GM23338 (cell line): Measurements from ENCODE around the gene DDN. TPM values are rescaled to one million over a fixed set of nuclear protein-coding genes. Genes with fewer than 3 reads are reported as not detected.

Experiments
- ATAC-seq: fragments of 200-7000 bp; cut with Tn5 transposase; 3 replicates; pipeline ENCODE4 v1.9.1; 2020
- DNase-seq: peaks from one replicate; pipeline ENCODE4 v3.0.0-alpha.2; 2015; ENCODE audit warnings: low spot score
- H2AFZ ChIP-seq: fragments of 200-600 bp; sonication (generic); 2 replicates; pipeline ENCODE4 v1.8.0; 2016; ENCODE audit warnings: antibody characterized with exemption, mild to moderate bottlenecking, moderate library complexity
- H3F3A ChIP-seq: fragments of 200-600 bp; sonication (generic); replicated peaks from 2 replicates; pipeline ENCODE4 v1.8.0; 2017; ENCODE audit warnings: antibody characterized with exemption, mixed run types, low read depth
- H3K27ac ChIP-seq: fragments of 200-600 bp; sonication (generic); 2 replicates; pipeline ENCODE4 v1.6.1; 2016; ENCODE audit warnings: low read depth
- H3K27me3 ChIP-seq: fragments of 200-600 bp; sonication (generic); 2 replicates; pipeline ENCODE4 v1.8.0; 2016; ENCODE audit warnings: mild to moderate bottlenecking, mixed run types, moderate library complexity; ENCODE audit not compliant: insufficient read depth
- H3K36me3 ChIP-seq: fragments of 200-600 bp; sonication (generic); 2 replicates; pipeline ENCODE4 v1.8.0; 2016; ENCODE audit warnings: mild to moderate bottlenecking; ENCODE audit not compliant: insufficient read depth
- H3K4me1 ChIP-seq: fragments of 200-600 bp; sonication (generic); 2 replicates; pipeline ENCODE4 v1.8.0; 2016; ENCODE audit warnings: mild to moderate bottlenecking, moderate library complexity; ENCODE audit not compliant: insufficient read depth
- H3K4me2 ChIP-seq: fragments of 200-600 bp; sonication (generic); 2 replicates; pipeline ENCODE4 v1.7.1; 2017; ENCODE audit warnings: mixed run types
- H3K4me3 ChIP-seq: fragments of 200-600 bp; sonication (generic); 2 replicates; pipeline ENCODE4 v1.6.1; 2016; ENCODE audit warnings: mixed run types
- H3K79me2 ChIP-seq: fragments of 200-600 bp; sonication (generic); replicated peaks from 2 replicates; pipeline ENCODE4 v1.8.0; 2017; ENCODE audit warnings: mild to moderate bottlenecking; ENCODE audit not compliant: insufficient read depth
- H3K9me2 ChIP-seq: fragments of 200-600 bp; sonication (generic); 2 replicates; pipeline ENCODE4 v1.8.0; 2017; ENCODE audit not compliant: insufficient read depth
- H4K20me1 ChIP-seq: fragments of 200-600 bp; sonication (generic); replicated peaks from 2 replicates; pipeline ENCODE4 v1.8.0; 2017; ENCODE audit warnings: mild to moderate bottlenecking; ENCODE audit not compliant: insufficient read depth
- H3K27ac Mint-ChIP-seq: 2 replicates; pipeline ENCODE4 v1.8.0; 2020; ENCODE audit warnings: inconsistent platforms, mild to moderate bottlenecking, moderate library complexity, mixed read lengths
- H3K27me3 Mint-ChIP-seq: 3 replicates; pipeline ENCODE4 v1.8.0; 2022; ENCODE audit warnings: low read depth, mild to moderate bottlenecking, moderate library complexity, mixed read lengths, inconsistent platforms; ENCODE audit not compliant: insufficient read depth, poor library complexity
- H3K36me3 Mint-ChIP-seq: 3 replicates; pipeline ENCODE4 v1.8.0; 2021; ENCODE audit warnings: low read depth, mild to moderate bottlenecking, inconsistent platforms, moderate library complexity, mixed read lengths
- H3K4me1 Mint-ChIP-seq: 3 replicates; pipeline ENCODE4 v1.8.0; 2020; ENCODE audit warnings: mild to moderate bottlenecking, inconsistent platforms, mixed read lengths
- H3K4me3 Mint-ChIP-seq: 3 replicates; pipeline ENCODE4 v1.8.0; 2021; ENCODE audit warnings: moderate library complexity, mild to moderate bottlenecking, inconsistent platforms, mixed read lengths
- H3K9me3 Mint-ChIP-seq: 3 replicates; pipeline ENCODE4 v1.8.0; 2020; ENCODE audit warnings: moderate library complexity, mild to moderate bottlenecking, inconsistent platforms, mixed read lengths
- ETS1 ChIP-seq: IDR thresholded peaks from 2 replicates; pipeline ENCODE4 v1.6.1; 2016; ENCODE audit warnings: antibody characterized with exemption
- STAT1 ChIP-seq: IDR thresholded peaks from one replicate; pipeline ENCODE4 v1.6.1; 2016; ENCODE audit warnings: antibody characterized with exemption; ENCODE audit not compliant: unreplicated experiment
- ZNF462 ChIP-seq: fragments of 250-450 bp; sonication (Bioruptor Pico); IDR thresholded peaks from 2 replicates; pipeline ENCODE4 v1.5.0; 2020; ENCODE audit warnings: mild to moderate bottlenecking, moderate library complexity
- polyA plus RNA-seq: library from polyadenylated mRNA; unstranded; fragments of >200 nt; fragmentation: Nextera tagmentation; extraction: Ambion mirVana; gene quantifications from 2 replicates; pipeline ENCODE4 v1.2.1, GENCODE V29; 2016
- total RNA-seq: library from RNA; depleted of rRNA; stranded (reverse); fragments of >200 nt; shearing (Covaris generic); gene quantifications from 2 replicates; pipeline ENCODE4 v1.2.3, GENCODE V29; 2014

Gene DDN
- total and polyA plus RNA-seq, 2 experiments from 2014 or later: 0.10 TPM; not detected in 1

- peaks cover 30% of the 10 kb centered on the region for H3K36me3 ChIP-seq
- Mint-ChIP-seq H3K27me3 (peaks cover 10% of the 10 kb centered on the region), H3K36me3 (peaks cover 89% of the 10 kb centered on the region)
Measured at GRCh38 chr12:49040364-49040855, 41.2 kb upstream of the DDN start.

More at GRCh38 chr12:49040364-49040855, 41.2 kb upstream of the DDN start:
- H3F3A ChIP-seq: no peaks in the 10 kb centered on the region
- H3K9me2 ChIP-seq: no peaks in the 10 kb centered on the region
- Mint-ChIP-seq H3K9me3 (no peaks in the 10 kb centered on the region), H3K4me1 (no peaks in the 10 kb centered on the region; the same call in 2 of the 3 replicates), H3K27ac (no peak overlapping the region), H3K4me3 (no peak overlapping the region)
- DNase-seq: no peak
- H3K27ac ChIP-seq: no peak overlapping the region
- H2AFZ ChIP-seq: no peak overlapping the region
- no peaks in the 10 kb centered on the region for H3K27me3 ChIP-seq
- no peaks in the 10 kb centered on the region for H3K79me2 ChIP-seq
- no peaks in the 10 kb centered on the region for H3K4me1 ChIP-seq
- no peak overlapping the region for H3K4me2 ChIP-seq
- peaks cover 23% of the 10 kb centered on the region for H4K20me1 ChIP-seq
- no peak overlapping the region for H3K4me3 ChIP-seq
- TF ChIP-seq ETS1 (no peak), ZNF462 (CRISPR knock-in tag) (no peak), STAT1 (no peak)
- ATAC-seq: no peak
